ENCODE data around the gene CRYGC. TPM values are rescaled to one million over a fixed set of nuclear protein-coding genes. Genes with fewer than 3 reads are reported as not detected.

CRYGC gene
- total and polyA plus RNA-seq, 2 of the 13 experiments (the other 11 are each of a cell fraction or from before 2014, with no cell fraction given) = 0.20 to 0.27 TPM

GRCh38 chr2:208148803-208149202 is 19.2 kb upstream of the CRYGC start (continued):
- TF ChIP-seq HIC2 (CRISPR knock-in tag; IDR thresholded peaks at IDR 0.05; ENCODE audit: low read depth) = no peak
- TF ChIP-seq, protein P1, sequence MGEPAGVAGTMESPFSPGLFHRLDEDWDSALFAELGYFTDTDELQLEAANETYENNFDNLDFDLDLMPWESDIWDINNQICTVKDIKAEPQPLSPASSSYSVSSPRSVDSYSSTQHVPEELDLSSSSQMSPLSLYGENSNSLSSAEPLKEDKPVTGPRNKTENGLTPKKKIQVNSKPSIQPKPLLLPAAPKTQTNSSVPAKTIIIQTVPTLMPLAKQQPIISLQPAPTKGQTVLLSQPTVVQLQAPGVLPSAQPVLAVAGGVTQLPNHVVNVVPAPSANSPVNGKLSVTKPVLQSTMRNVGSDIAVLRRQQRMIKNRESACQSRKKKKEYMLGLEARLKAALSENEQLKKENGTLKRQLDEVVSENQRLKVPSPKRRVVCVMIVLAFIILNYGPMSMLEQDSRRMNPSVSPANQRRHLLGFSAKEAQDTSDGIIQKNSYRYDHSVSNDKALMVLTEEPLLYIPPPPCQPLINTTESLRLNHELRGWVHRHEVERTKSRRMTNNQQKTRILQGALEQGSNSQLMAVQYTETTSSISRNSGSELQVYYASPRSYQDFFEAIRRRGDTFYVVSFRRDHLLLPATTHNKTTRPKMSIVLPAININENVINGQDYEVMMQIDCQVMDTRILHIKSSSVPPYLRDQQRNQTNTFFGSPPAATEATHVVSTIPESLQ (CRISPR knock-in tag; conservative IDR thresholded peaks at IDR 0.05) = no peak
- no peak for TF ChIP-seq HOXA5 (CRISPR knock-in tag; IDR thresholded peaks at IDR 0.05)
- TF ChIP-seq STAG1 (CRISPR knock-in tag; IDR thresholded peaks at IDR 0.05) = peak; percentile 62
- TF ChIP-seq, protein P2, sequence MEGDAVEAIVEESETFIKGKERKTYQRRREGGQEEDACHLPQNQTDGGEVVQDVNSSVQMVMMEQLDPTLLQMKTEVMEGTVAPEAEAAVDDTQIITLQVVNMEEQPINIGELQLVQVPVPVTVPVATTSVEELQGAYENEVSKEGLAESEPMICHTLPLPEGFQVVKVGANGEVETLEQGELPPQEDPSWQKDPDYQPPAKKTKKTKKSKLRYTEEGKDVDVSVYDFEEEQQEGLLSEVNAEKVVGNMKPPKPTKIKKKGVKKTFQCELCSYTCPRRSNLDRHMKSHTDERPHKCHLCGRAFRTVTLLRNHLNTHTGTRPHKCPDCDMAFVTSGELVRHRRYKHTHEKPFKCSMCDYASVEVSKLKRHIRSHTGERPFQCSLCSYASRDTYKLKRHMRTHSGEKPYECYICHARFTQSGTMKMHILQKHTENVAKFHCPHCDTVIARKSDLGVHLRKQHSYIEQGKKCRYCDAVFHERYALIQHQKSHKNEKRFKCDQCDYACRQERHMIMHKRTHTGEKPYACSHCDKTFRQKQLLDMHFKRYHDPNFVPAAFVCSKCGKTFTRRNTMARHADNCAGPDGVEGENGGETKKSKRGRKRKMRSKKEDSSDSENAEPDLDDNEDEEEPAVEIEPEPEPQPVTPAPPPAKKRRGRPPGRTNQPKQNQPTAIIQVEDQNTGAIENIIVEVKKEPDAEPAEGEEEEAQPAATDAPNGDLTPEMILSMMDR (CRISPR knock-in tag; IDR thresholded peaks at IDR 0.05) = peak; percentile 27; the same call in 1 of the 2 replicates
- peak; percentile 13; the same call in 1 of the 2 replicates for TF ChIP-seq SMC3 (IDR thresholded peaks at IDR 0.05; ENCODE audit: low read length)
- TF ChIP-seq GABPA (IDR thresholded peaks at IDR 0.05; ENCODE audit: low read depth, low read length) = no peak
- TF ChIP-seq GABPA (CRISPR knock-in tag; IDR thresholded peaks at IDR 0.05; ENCODE audit: low read depth) = no peak
- TF ChIP-seq ZNF576 (CRISPR knock-in tag; IDR thresholded peaks at IDR 0.05) = peak; percentile 47; the same call in 1 of the 2 replicates
- TF ChIP-seq, protein P3, sequence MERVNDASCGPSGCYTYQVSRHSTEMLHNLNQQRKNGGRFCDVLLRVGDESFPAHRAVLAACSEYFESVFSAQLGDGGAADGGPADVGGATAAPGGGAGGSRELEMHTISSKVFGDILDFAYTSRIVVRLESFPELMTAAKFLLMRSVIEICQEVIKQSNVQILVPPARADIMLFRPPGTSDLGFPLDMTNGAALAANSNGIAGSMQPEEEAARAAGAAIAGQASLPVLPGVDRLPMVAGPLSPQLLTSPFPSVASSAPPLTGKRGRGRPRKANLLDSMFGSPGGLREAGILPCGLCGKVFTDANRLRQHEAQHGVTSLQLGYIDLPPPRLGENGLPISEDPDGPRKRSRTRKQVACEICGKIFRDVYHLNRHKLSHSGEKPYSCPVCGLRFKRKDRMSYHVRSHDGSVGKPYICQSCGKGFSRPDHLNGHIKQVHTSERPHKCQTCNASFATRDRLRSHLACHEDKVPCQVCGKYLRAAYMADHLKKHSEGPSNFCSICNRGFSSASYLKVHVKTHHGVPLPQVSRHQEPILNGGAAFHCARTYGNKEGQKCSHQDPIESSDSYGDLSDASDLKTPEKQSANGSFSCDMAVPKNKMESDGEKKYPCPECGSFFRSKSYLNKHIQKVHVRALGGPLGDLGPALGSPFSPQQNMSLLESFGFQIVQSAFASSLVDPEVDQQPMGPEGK (CRISPR knock-in tag; IDR thresholded peaks at IDR 0.05) = no peak

Measured in HepG2 (cell line).